H9 (cell line): ENCODE results near the gene YWHAQ. TPM values are rescaled to one million over a fixed set of nuclear protein-coding genes. Genes with fewer than 3 reads are reported as not detected.

ENCODE experiments used
- DNase-seq: peaks from one replicate; pipeline ENCODE4 v3.0.0-alpha.2; 2017
- H2AFZ ChIP-seq: one replicate; pipeline ENCODE4 v1.6.1; 2013; ENCODE audit warnings: mild to moderate bottlenecking, low read length, control low read depth, moderate library complexity
- H2AK5ac ChIP-seq: 2 replicates; pipeline ENCODE4 v1.6.1; 2013; ENCODE audit warnings: low read length, control low read depth, mixed read lengths; ENCODE audit not compliant: insufficient read length
- H2BK120ac ChIP-seq: one replicate; pipeline ENCODE4 v1.6.1; 2013; ENCODE audit warnings: low read depth, mild to moderate bottlenecking, low read length, control low read depth, inconsistent platforms; ENCODE audit not compliant: poor library complexity, severe bottlenecking
- H2BK12ac ChIP-seq: 2 replicates; pipeline ENCODE4 v1.6.1; 2013; ENCODE audit warnings: low read length, control low read depth, mixed read lengths, low read depth; ENCODE audit not compliant: insufficient read length
- H2BK15ac ChIP-seq: 2 replicates; pipeline ENCODE4 v1.6.1; 2013; ENCODE audit warnings: low read depth, low read length, control low read depth
- H2BK20ac ChIP-seq: one replicate; pipeline ENCODE4 v1.6.1; 2013; ENCODE audit warnings: low read depth, mild to moderate bottlenecking, low read length, control low read depth, inconsistent platforms; ENCODE audit not compliant: poor library complexity, severe bottlenecking
- H2BK5ac ChIP-seq: 2 replicates; pipeline ENCODE4 v1.6.1; 2013; ENCODE audit warnings: low read length, control low read depth, mixed read lengths; ENCODE audit not compliant: insufficient read length
- H3K14ac ChIP-seq: 2 replicates; pipeline ENCODE4 v1.6.1; 2013; ENCODE audit warnings: low read length, control low read depth; ENCODE audit not compliant: insufficient read depth
- H3K18ac ChIP-seq: 2 replicates; pipeline ENCODE4 v1.6.1; 2013; ENCODE audit warnings: low read depth, mild to moderate bottlenecking, mixed read lengths, low read length, control low read depth; ENCODE audit not compliant: insufficient read length
- H3K23ac ChIP-seq: 2 replicates; pipeline ENCODE4 v1.6.1; 2013; ENCODE audit warnings: low read length, control low read depth, mixed read lengths, low read depth; ENCODE audit not compliant: insufficient read length
- H3K23me2 ChIP-seq: 2 replicates; pipeline ENCODE4 v1.6.1; 2013; ENCODE audit warnings: low read depth, mild to moderate bottlenecking, mixed read lengths, low read length, control low read depth; ENCODE audit not compliant: insufficient read length, poor library complexity, severe bottlenecking
- H3K27ac ChIP-seq: 2 replicates; pipeline ENCODE4 v1.5.1; 2013; ENCODE audit warnings: low read length, control low read depth, mixed read lengths, low read depth; ENCODE audit not compliant: insufficient read length
- H3K27me3 ChIP-seq: 2 replicates; pipeline ENCODE4 v1.6.1; 2013; ENCODE audit warnings: low read length, control low read depth, inconsistent platforms; ENCODE audit not compliant: insufficient read depth
- H3K4ac ChIP-seq: 2 replicates; pipeline ENCODE4 v1.6.1; 2013; ENCODE audit warnings: low read depth, mild to moderate bottlenecking, control low read depth, inconsistent platforms, low read length, moderate library complexity
- H3K4me1 ChIP-seq: 2 replicates; pipeline ENCODE4 v1.6.1; 2013; ENCODE audit warnings: low read length, control low read depth, inconsistent platforms; ENCODE audit not compliant: insufficient read depth
- H3K4me2 ChIP-seq: 2 replicates; pipeline ENCODE4 v1.6.1; 2013; ENCODE audit warnings: low read length, control low read depth, mixed read lengths; ENCODE audit not compliant: insufficient read length, insufficient read depth
- H3K56ac ChIP-seq: 2 replicates; pipeline ENCODE4 v1.6.1; 2013; ENCODE audit warnings: low read depth, mild to moderate bottlenecking, mixed read lengths, low read length, control low read depth; ENCODE audit not compliant: insufficient read length
- H3K79me1 ChIP-seq: 2 replicates; pipeline ENCODE4 v1.6.1; 2013; ENCODE audit warnings: low read depth, mild to moderate bottlenecking, moderate library complexity, low read length, control low read depth, inconsistent platforms; ENCODE audit not compliant: insufficient read depth, poor library complexity, severe bottlenecking
- H3K79me2 ChIP-seq: 2 replicates; pipeline ENCODE4 v1.6.1; 2013; ENCODE audit warnings: low read length, control low read depth, inconsistent platforms; ENCODE audit not compliant: insufficient read depth
- H3K9ac ChIP-seq: 2 replicates; pipeline ENCODE4 v1.6.1; 2013; ENCODE audit warnings: low read length, control low read depth, mixed read lengths; ENCODE audit not compliant: insufficient read length; ENCODE audit errors: extremely low read depth
- H3K9me3 ChIP-seq: one replicate; pipeline ENCODE4 v1.6.1; 2013; ENCODE audit warnings: low read depth, low read length, inconsistent platforms; ENCODE audit not compliant: control insufficient read depth
- H3T11ph ChIP-seq: one replicate; pipeline ENCODE4 v1.6.1; 2013; ENCODE audit warnings: mild to moderate bottlenecking, low read length, control low read depth, inconsistent platforms
- H4K20me1 ChIP-seq: one replicate; pipeline ENCODE4 v1.6.1; 2013; ENCODE audit not compliant: control insufficient read depth, insufficient read length, insufficient read depth
- H4K5ac ChIP-seq: 2 replicates; pipeline ENCODE4 v1.6.1; 2013; ENCODE audit warnings: low read depth, mild to moderate bottlenecking, mixed read lengths, low read length, control low read depth; ENCODE audit not compliant: insufficient read length
- H4K8ac ChIP-seq: replicated peaks from 2 replicates; pipeline ENCODE4 v1.6.1; 2013; ENCODE audit warnings: low read length, control low read depth, mixed read lengths, low read depth; ENCODE audit not compliant: insufficient read length
- H4K91ac ChIP-seq: 2 replicates; pipeline ENCODE4 v1.6.1; 2013; ENCODE audit warnings: low read depth, mild to moderate bottlenecking, moderate library complexity, mixed read lengths, low read length, control low read depth; ENCODE audit not compliant: insufficient read length
- H3K27ac Mint-ChIP-seq, 3 experiments: 2 replicates in 2 of 3; 3 replicates in 1 of 3; pipeline ENCODE4 v1.8.0; 2020 to 2021; ENCODE audit warnings: mixed read lengths in 3 of 3, mild to moderate bottlenecking in 1 of 3, moderate library complexity in 1 of 3
- H3K27me3 Mint-ChIP-seq: 2 replicates; pipeline ENCODE4 v1.8.0; 2021; ENCODE audit warnings: low read depth, mild to moderate bottlenecking, moderate library complexity, mixed read lengths
- H3K36me3 Mint-ChIP-seq, 3 experiments: 2 replicates in 2 of 3; 3 replicates in 1 of 3; pipeline ENCODE4 v1.8.0; 2020 to 2021; ENCODE audit warnings: low read depth in 3 of 3, mixed read lengths in 3 of 3; ENCODE audit not compliant: insufficient read depth in 1 of 3
- H3K4me1 Mint-ChIP-seq, 2 experiments: 2 replicates each; pipeline ENCODE4 v1.8.0; 2020; ENCODE audit warnings: mixed read lengths in 2 of 2
- H3K4me3 Mint-ChIP-seq, 2 experiments: 2 replicates in 1 of 2; 3 replicates in 1 of 2; pipeline ENCODE4 v1.8.0; 2020 to 2021; ENCODE audit warnings: mild to moderate bottlenecking in 2 of 2, mixed read lengths in 2 of 2, moderate library complexity in 1 of 2
- H3K9me3 Mint-ChIP-seq, 2 experiments: 2 replicates in 1 of 2; 3 replicates in 1 of 2; pipeline ENCODE4 v1.8.0; 2020; ENCODE audit warnings: mild to moderate bottlenecking in 2 of 2, mixed read lengths in 2 of 2, moderate library complexity in 1 of 2
- WGBS: extraction: QIAGEN DNeasy Blood & Tissue Kit; methylation state at CpG from one replicate; pipeline ENCODE4 v1.1.7; 2013; ENCODE audit warnings: missing lambda C conversion rate, low lambda C conversion rate, mixed read lengths; ENCODE audit not compliant: insufficient read length; ENCODE audit errors: extremely low coverage; 5-methylcytosine and 5-hydroxymethylcytosine counted together
- total RNA-seq: library from RNA; stranded (reverse); gene quantifications from 2 replicates; pipeline ENCODE4 v1.2.1, GENCODE V29; 2021
- TF ChIP-seq, protein P1 (sequence below): fragments of 200-600 bp; sonication (generic); conservative IDR thresholded peaks from 3 replicates; pipeline ENCODE4 v1.8.0; 2021; ENCODE audit warnings: antibody characterized with exemption, mild to moderate bottlenecking

Gene YWHAQ
- total RNA-seq, 1 experiment from 2014 or later: 374 TPM

DNA sequence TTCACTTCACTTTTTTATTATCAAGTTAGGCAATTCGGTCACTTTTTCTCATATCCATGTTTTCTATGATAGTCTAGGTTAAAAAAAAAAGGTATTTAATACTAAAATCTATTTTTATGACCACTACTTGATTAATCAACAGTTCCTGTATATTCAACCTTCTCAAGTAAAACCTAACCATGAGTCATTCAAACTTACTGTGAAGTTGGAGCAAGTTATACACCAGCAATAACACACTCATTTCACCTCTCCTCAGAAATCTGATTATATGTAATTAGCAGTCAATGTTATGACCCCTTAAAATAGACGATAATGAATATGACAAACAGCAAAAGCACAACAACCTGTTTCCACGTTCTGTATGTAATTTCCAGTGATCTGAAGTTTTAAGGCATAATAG lies 40.2 kb downstream of the YWHAQ start:
- H2AK5ac ChIP-seq: no peak overlapping the region
- H3K14ac ChIP-seq: no peak overlapping the region
- H3K4me1 ChIP-seq: no peaks in the 10 kb centered on the region
- H3K9ac ChIP-seq: no peak overlapping the region
- H3K79me1 ChIP-seq: no peaks in the 10 kb centered on the region
- H2BK20ac ChIP-seq: no peak overlapping the region
- H2BK15ac ChIP-seq: no peak overlapping the region
- H2BK120ac ChIP-seq: no peak overlapping the region
- Mint-ChIP-seq H3K9me3 (no peaks in the 10 kb centered on the region), H3K4me3 (no peak overlapping the region), H3K4me1 (peaks cover 2 to 9% of the 10 kb centered on the region in 2 experiments; a peak in 2 of 4 replicates), H3K27me3 (no peaks in the 10 kb centered on the region), H3K36me3 (peaks cover 21 to 55% (median 47%) of the 10 kb centered on the region in 3 experiments; a peak in 6 of 7 replicates), H3K27ac (no peak overlapping the region)
- no peak overlapping the region for H3K23ac ChIP-seq
- no peak overlapping the region for H3K18ac ChIP-seq
- TF ChIP-seq, protein P1, sequence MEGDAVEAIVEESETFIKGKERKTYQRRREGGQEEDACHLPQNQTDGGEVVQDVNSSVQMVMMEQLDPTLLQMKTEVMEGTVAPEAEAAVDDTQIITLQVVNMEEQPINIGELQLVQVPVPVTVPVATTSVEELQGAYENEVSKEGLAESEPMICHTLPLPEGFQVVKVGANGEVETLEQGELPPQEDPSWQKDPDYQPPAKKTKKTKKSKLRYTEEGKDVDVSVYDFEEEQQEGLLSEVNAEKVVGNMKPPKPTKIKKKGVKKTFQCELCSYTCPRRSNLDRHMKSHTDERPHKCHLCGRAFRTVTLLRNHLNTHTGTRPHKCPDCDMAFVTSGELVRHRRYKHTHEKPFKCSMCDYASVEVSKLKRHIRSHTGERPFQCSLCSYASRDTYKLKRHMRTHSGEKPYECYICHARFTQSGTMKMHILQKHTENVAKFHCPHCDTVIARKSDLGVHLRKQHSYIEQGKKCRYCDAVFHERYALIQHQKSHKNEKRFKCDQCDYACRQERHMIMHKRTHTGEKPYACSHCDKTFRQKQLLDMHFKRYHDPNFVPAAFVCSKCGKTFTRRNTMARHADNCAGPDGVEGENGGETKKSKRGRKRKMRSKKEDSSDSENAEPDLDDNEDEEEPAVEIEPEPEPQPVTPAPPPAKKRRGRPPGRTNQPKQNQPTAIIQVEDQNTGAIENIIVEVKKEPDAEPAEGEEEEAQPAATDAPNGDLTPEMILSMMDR: no peak
- no peak overlapping the region for H3K4ac ChIP-seq
- no peak overlapping the region for H3K27ac ChIP-seq
- no peaks in the 10 kb centered on the region for H3K9me3 ChIP-seq
- H3T11ph ChIP-seq: no peak overlapping the region
- H4K8ac ChIP-seq: no peak overlapping the region
- H3K56ac ChIP-seq: no peak overlapping the region
- H3K79me2 ChIP-seq: peaks cover 7% of the 10 kb centered on the region; the same call in 1 of the 2 replicates
- no peak overlapping the region for H3K4me2 ChIP-seq
- H4K20me1 ChIP-seq: no peaks in the 10 kb centered on the region
- H3K27me3 ChIP-seq: no peaks in the 10 kb centered on the region
- H4K91ac ChIP-seq: no peak overlapping the region
- no peak overlapping the region for H2AFZ ChIP-seq
- H2BK5ac ChIP-seq: no peak overlapping the region
- H3K23me2 ChIP-seq: no peaks in the 10 kb centered on the region
- no peak overlapping the region for H4K5ac ChIP-seq
- no peak for DNase-seq
- WGBS: no CpG with 5 or more reads among the region's 3 CpGs
- H2BK12ac ChIP-seq: no peak overlapping the region
